GM23338 (cell line): ENCODE results near the gene PTPRN2. TPM values are rescaled to one million over a fixed set of nuclear protein-coding genes. Genes with fewer than 3 reads are reported as not detected.

Experiments used
- ATAC-seq: fragments of 200-7000 bp; cut with Tn5 transposase; 3 replicates; pipeline ENCODE4 v1.9.1; 2020
- DNase-seq: peaks from one replicate; pipeline ENCODE4 v3.0.0-alpha.2; 2015; ENCODE audit warnings: low spot score
- H2AFZ ChIP-seq: fragments of 200-600 bp; sonication (generic); 2 replicates; pipeline ENCODE4 v1.8.0; 2016; ENCODE audit warnings: antibody characterized with exemption, mild to moderate bottlenecking, moderate library complexity
- H3F3A ChIP-seq: fragments of 200-600 bp; sonication (generic); replicated peaks from 2 replicates; pipeline ENCODE4 v1.8.0; 2017; ENCODE audit warnings: antibody characterized with exemption, mixed run types, low read depth
- H3K27ac ChIP-seq: fragments of 200-600 bp; sonication (generic); 2 replicates; pipeline ENCODE4 v1.6.1; 2016; ENCODE audit warnings: low read depth
- H3K27me3 ChIP-seq: fragments of 200-600 bp; sonication (generic); 2 replicates; pipeline ENCODE4 v1.8.0; 2016; ENCODE audit warnings: mild to moderate bottlenecking, mixed run types, moderate library complexity; ENCODE audit not compliant: insufficient read depth
- H3K36me3 ChIP-seq: fragments of 200-600 bp; sonication (generic); 2 replicates; pipeline ENCODE4 v1.8.0; 2016; ENCODE audit warnings: mild to moderate bottlenecking; ENCODE audit not compliant: insufficient read depth
- H3K4me1 ChIP-seq: fragments of 200-600 bp; sonication (generic); 2 replicates; pipeline ENCODE4 v1.8.0; 2016; ENCODE audit warnings: mild to moderate bottlenecking, moderate library complexity; ENCODE audit not compliant: insufficient read depth
- H3K4me2 ChIP-seq: fragments of 200-600 bp; sonication (generic); 2 replicates; pipeline ENCODE4 v1.7.1; 2017; ENCODE audit warnings: mixed run types
- H3K4me3 ChIP-seq: fragments of 200-600 bp; sonication (generic); 2 replicates; pipeline ENCODE4 v1.6.1; 2016; ENCODE audit warnings: mixed run types
- H3K79me2 ChIP-seq: fragments of 200-600 bp; sonication (generic); replicated peaks from 2 replicates; pipeline ENCODE4 v1.8.0; 2017; ENCODE audit warnings: mild to moderate bottlenecking; ENCODE audit not compliant: insufficient read depth
- H3K9me2 ChIP-seq: fragments of 200-600 bp; sonication (generic); 2 replicates; pipeline ENCODE4 v1.8.0; 2017; ENCODE audit not compliant: insufficient read depth
- H4K20me1 ChIP-seq: fragments of 200-600 bp; sonication (generic); replicated peaks from 2 replicates; pipeline ENCODE4 v1.8.0; 2017; ENCODE audit warnings: mild to moderate bottlenecking; ENCODE audit not compliant: insufficient read depth
- H3K27ac Mint-ChIP-seq: 2 replicates; pipeline ENCODE4 v1.8.0; 2020; ENCODE audit warnings: inconsistent platforms, mild to moderate bottlenecking, moderate library complexity, mixed read lengths
- H3K27me3 Mint-ChIP-seq: 3 replicates; pipeline ENCODE4 v1.8.0; 2022; ENCODE audit warnings: low read depth, mild to moderate bottlenecking, moderate library complexity, mixed read lengths, inconsistent platforms; ENCODE audit not compliant: insufficient read depth, poor library complexity
- H3K36me3 Mint-ChIP-seq: 3 replicates; pipeline ENCODE4 v1.8.0; 2021; ENCODE audit warnings: low read depth, mild to moderate bottlenecking, inconsistent platforms, moderate library complexity, mixed read lengths
- H3K4me1 Mint-ChIP-seq: 3 replicates; pipeline ENCODE4 v1.8.0; 2020; ENCODE audit warnings: mild to moderate bottlenecking, inconsistent platforms, mixed read lengths
- H3K4me3 Mint-ChIP-seq: 3 replicates; pipeline ENCODE4 v1.8.0; 2021; ENCODE audit warnings: moderate library complexity, mild to moderate bottlenecking, inconsistent platforms, mixed read lengths
- H3K9me3 Mint-ChIP-seq: 3 replicates; pipeline ENCODE4 v1.8.0; 2020; ENCODE audit warnings: moderate library complexity, mild to moderate bottlenecking, inconsistent platforms, mixed read lengths
- CREB1 ChIP-seq: fragments of 250-450 bp; sonication (Bioruptor Pico); IDR thresholded peaks from 2 replicates; pipeline ENCODE4 v1.5.0; 2020; ENCODE audit warnings: low read depth, mild to moderate bottlenecking, moderate library complexity
- EZH2 ChIP-seq: fragments of 200-600 bp; sonication (generic); IDR thresholded peaks from one replicate; pipeline ENCODE4 v1.8.0; 2017; ENCODE audit warnings: antibody characterized with exemption, mild to moderate bottlenecking, low read depth; ENCODE audit not compliant: unreplicated experiment
- EZH2phosphoT487 ChIP-seq: fragments of 200-600 bp; sonication (generic); IDR thresholded peaks from one replicate; pipeline ENCODE4 v1.8.1; 2018; ENCODE audit warnings: antibody characterized with exemption; ENCODE audit not compliant: unreplicated experiment
- NANOG ChIP-seq: IDR thresholded peaks from 2 replicates; pipeline ENCODE4 v1.6.1; 2016; ENCODE audit warnings: antibody characterized with exemption, borderline replicate concordance
- POLR2AphosphoS5 ChIP-seq: IDR thresholded peaks from 2 replicates; pipeline ENCODE4 v1.6.1; 2016; ENCODE audit warnings: antibody characterized with exemption, low read depth
- STAT1 ChIP-seq: IDR thresholded peaks from one replicate; pipeline ENCODE4 v1.6.1; 2016; ENCODE audit warnings: antibody characterized with exemption; ENCODE audit not compliant: unreplicated experiment
- ZNF114 ChIP-seq: fragments of 250-450 bp; sonication (Bioruptor Pico); IDR thresholded peaks from 2 replicates; pipeline ENCODE4 v1.5.0; 2020; ENCODE audit warnings: mild to moderate bottlenecking, moderate library complexity
- ZNF331 ChIP-seq: fragments of 250-450 bp; sonication (Bioruptor Pico); IDR thresholded peaks from 2 replicates; pipeline ENCODE4 v1.5.0; 2020; ENCODE audit warnings: low read depth, mild to moderate bottlenecking, moderate library complexity
- polyA plus RNA-seq: library from polyadenylated mRNA; unstranded; fragments of >200 nt; fragmentation: Nextera tagmentation; extraction: Ambion mirVana; gene quantifications from 2 replicates; pipeline ENCODE4 v1.2.1, GENCODE V29; 2016
- total RNA-seq: library from RNA; depleted of rRNA; stranded (reverse); fragments of >200 nt; shearing (Covaris generic); gene quantifications from 2 replicates; pipeline ENCODE4 v1.2.3, GENCODE V29; 2014
- TF ChIP-seq, protein P1 (sequence below): IDR thresholded peaks from one replicate; pipeline ENCODE4 v1.6.1; 2018; ENCODE audit warnings: antibody characterized with exemption; ENCODE audit not compliant: unreplicated experiment
- TF ChIP-seq, protein P2 (sequence below): IDR thresholded peaks from 2 replicates; pipeline ENCODE4 v1.6.1; 2016; ENCODE audit warnings: antibody characterized with exemption
- TF ChIP-seq, protein P3 (sequence below): fragments of 250-450 bp; sonication (Bioruptor Pico); IDR thresholded peaks from 2 replicates; pipeline ENCODE4 v1.5.0; 2020; ENCODE audit warnings: mild to moderate bottlenecking, moderate library complexity
- TF ChIP-seq, protein P4 (sequence below), 2 experiments: fragments of 200-600 bp in 1 of 2; sonication (generic) in 1 of 2; conservative IDR thresholded peaks; 2 replicates each; pipeline versions ENCODE4 v1.5.1 to v1.6.1; 2016 to 2017; ENCODE audit warnings: antibody characterized with exemption in 2 of 2, low read depth in 2 of 2, mild to moderate bottlenecking in 2 of 2, moderate library complexity in 1 of 2

The PTPRN2 gene
- total and polyA plus RNA-seq, 2 experiments from 2014 or later: 0.87 to 4.0 TPM

DNA sequence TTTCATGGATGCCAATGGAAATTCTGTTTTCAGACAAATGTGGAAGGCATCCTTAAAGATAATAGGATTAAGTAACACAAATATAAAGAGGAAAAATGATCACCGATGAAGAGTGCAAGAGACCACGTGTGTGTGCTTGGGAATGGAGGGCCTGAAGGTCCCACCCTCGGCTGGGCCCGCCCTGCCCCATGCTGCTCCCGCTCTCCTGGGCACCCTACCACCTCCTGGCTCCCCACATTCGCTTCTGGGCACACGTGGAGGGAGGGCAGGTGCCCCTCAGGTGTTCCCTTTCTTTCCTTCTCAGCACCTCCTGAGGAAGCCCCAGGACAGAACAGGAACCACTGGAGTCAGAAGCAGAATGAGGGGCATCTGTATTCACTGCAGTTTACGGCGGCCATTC is 883.3 kb downstream of the PTPRN2 start:
- Histone ChIP-seq H3F3A (no peaks in the 10 kb centered on the region), H3K4me2 (no peak overlapping the region), H3K36me3 (no peaks in the 10 kb centered on the region), H3K79me2 (no peaks in the 10 kb centered on the region), H2AFZ (no peak overlapping the region), H3K27ac (no peak overlapping the region), H3K4me1 (no peaks in the 10 kb centered on the region), H3K4me3 (no peak overlapping the region), H4K20me1 (no peaks in the 10 kb centered on the region), H3K9me2 (no peaks in the 10 kb centered on the region), H3K27me3 (no peaks in the 10 kb centered on the region)
- ATAC-seq (no peak), DNase-seq (no peak)
- Mint-ChIP-seq H3K27me3 (peaks cover 7% of the 10 kb centered on the region), H3K27ac (no peak overlapping the region), H3K4me3 (no peak overlapping the region), H3K4me1 (no peaks in the 10 kb centered on the region), H3K36me3 (peaks cover 34% of the 10 kb centered on the region), H3K9me3 (peaks cover 95% of the 10 kb centered on the region)
- TF ChIP-seq, protein P1, sequence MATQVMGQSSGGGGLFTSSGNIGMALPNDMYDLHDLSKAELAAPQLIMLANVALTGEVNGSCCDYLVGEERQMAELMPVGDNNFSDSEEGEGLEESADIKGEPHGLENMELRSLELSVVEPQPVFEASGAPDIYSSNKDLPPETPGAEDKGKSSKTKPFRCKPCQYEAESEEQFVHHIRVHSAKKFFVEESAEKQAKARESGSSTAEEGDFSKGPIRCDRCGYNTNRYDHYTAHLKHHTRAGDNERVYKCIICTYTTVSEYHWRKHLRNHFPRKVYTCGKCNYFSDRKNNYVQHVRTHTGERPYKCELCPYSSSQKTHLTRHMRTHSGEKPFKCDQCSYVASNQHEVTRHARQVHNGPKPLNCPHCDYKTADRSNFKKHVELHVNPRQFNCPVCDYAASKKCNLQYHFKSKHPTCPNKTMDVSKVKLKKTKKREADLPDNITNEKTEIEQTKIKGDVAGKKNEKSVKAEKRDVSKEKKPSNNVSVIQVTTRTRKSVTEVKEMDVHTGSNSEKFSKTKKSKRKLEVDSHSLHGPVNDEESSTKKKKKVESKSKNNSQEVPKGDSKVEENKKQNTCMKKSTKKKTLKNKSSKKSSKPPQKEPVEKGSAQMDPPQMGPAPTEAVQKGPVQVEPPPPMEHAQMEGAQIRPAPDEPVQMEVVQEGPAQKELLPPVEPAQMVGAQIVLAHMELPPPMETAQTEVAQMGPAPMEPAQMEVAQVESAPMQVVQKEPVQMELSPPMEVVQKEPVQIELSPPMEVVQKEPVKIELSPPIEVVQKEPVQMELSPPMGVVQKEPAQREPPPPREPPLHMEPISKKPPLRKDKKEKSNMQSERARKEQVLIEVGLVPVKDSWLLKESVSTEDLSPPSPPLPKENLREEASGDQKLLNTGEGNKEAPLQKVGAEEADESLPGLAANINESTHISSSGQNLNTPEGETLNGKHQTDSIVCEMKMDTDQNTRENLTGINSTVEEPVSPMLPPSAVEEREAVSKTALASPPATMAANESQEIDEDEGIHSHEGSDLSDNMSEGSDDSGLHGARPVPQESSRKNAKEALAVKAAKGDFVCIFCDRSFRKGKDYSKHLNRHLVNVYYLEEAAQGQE: no peak
- TF ChIP-seq POLR2AphosphoS5: no peak
- no peak for TF ChIP-seq EZH2
- TF ChIP-seq NANOG: no peak
- TF ChIP-seq CREB1 (CRISPR knock-in tag): no peak
- no peak for TF ChIP-seq STAT1
- TF ChIP-seq, protein P2, sequence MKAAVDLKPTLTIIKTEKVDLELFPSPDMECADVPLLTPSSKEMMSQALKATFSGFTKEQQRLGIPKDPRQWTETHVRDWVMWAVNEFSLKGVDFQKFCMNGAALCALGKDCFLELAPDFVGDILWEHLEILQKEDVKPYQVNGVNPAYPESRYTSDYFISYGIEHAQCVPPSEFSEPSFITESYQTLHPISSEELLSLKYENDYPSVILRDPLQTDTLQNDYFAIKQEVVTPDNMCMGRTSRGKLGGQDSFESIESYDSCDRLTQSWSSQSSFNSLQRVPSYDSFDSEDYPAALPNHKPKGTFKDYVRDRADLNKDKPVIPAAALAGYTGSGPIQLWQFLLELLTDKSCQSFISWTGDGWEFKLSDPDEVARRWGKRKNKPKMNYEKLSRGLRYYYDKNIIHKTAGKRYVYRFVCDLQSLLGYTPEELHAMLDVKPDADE: no peak
- TF ChIP-seq, protein P3, sequence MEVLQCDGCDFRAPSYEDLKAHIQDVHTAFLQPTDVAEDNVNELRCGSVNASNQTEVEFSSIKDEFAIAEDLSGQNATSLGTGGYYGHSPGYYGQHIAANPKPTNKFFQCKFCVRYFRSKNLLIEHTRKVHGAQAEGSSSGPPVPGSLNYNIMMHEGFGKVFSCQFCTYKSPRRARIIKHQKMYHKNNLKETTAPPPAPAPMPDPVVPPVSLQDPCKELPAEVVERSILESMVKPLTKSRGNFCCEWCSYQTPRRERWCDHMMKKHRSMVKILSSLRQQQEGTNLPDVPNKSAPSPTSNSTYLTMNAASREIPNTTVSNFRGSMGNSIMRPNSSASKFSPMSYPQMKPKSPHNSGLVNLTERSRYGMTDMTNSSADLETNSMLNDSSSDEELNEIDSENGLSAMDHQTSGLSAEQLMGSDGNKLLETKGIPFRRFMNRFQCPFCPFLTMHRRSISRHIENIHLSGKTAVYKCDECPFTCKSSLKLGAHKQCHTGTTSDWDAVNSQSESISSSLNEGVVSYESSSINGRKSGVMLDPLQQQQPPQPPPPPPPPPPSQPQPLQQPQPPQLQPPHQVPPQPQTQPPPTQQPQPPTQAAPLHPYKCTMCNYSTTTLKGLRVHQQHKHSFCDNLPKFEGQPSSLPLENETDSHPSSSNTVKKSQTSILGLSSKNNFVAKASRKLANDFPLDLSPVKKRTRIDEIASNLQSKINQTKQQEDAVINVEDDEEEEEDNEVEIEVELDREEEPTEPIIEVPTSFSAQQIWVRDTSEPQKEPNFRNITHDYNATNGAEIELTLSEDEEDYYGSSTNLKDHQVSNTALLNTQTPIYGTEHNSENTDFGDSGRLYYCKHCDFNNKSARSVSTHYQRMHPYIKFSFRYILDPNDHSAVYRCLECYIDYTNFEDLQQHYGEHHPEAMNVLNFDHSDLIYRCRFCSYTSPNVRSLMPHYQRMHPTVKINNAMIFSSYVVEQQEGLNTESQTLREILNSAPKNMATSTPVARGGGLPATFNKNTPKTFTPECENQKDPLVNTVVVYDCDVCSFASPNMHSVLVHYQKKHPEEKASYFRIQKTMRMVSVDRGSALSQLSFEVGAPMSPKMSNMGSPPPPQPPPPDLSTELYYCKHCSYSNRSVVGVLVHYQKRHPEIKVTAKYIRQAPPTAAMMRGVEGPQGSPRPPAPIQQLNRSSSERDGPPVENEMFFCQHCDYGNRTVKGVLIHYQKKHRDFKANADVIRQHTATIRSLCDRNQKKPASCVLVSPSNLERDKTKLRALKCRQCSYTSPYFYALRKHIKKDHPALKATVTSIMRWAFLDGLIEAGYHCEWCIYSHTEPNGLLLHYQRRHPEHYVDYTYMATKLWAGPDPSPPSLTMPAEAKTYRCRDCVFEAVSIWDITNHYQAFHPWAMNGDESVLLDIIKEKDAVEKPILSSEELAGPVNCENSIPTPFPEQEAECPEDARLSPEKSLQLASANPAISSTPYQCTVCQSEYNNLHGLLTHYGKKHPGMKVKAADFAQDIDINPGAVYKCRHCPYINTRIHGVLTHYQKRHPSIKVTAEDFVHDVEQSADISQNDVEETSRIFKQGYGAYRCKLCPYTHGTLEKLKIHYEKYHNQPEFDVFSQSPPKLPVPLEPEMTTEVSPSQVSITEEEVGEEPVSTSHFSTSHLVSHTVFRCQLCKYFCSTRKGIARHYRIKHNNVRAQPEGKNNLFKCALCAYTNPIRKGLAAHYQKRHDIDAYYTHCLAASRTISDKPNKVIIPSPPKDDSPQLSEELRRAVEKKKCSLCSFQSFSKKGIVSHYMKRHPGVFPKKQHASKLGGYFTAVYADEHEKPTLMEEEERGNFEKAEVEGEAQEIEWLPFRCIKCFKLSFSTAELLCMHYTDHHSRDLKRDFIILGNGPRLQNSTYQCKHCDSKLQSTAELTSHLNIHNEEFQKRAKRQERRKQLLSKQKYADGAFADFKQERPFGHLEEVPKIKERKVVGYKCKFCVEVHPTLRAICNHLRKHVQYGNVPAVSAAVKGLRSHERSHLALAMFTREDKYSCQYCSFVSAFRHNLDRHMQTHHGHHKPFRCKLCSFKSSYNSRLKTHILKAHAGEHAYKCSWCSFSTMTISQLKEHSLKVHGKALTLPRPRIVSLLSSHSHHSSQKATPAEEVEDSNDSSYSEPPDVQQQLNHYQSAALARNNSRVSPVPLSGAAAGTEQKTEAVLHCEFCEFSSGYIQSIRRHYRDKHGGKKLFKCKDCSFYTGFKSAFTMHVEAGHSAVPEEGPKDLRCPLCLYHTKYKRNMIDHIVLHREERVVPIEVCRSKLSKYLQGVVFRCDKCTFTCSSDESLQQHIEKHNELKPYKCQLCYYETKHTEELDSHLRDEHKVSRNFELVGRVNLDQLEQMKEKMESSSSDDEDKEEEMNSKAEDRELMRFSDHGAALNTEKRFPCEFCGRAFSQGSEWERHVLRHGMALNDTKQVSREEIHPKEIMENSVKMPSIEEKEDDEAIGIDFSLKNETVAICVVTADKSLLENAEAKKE (CRISPR knock-in tag): no peak
- TF ChIP-seq EZH2phosphoT487: no peak
- TF ChIP-seq ZNF114 (CRISPR knock-in tag): no peak
- TF ChIP-seq ZNF331 (CRISPR knock-in tag): no peak
- TF ChIP-seq, protein P4, sequence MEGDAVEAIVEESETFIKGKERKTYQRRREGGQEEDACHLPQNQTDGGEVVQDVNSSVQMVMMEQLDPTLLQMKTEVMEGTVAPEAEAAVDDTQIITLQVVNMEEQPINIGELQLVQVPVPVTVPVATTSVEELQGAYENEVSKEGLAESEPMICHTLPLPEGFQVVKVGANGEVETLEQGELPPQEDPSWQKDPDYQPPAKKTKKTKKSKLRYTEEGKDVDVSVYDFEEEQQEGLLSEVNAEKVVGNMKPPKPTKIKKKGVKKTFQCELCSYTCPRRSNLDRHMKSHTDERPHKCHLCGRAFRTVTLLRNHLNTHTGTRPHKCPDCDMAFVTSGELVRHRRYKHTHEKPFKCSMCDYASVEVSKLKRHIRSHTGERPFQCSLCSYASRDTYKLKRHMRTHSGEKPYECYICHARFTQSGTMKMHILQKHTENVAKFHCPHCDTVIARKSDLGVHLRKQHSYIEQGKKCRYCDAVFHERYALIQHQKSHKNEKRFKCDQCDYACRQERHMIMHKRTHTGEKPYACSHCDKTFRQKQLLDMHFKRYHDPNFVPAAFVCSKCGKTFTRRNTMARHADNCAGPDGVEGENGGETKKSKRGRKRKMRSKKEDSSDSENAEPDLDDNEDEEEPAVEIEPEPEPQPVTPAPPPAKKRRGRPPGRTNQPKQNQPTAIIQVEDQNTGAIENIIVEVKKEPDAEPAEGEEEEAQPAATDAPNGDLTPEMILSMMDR (conservative IDR thresholded peaks at IDR 0.05; ENCODE audit: low read depth in 2 of 2): no peak
